ENCODE results near the gene SNCB.

Gene SNCB

GRCh38 chr5:176629853-176630680 lies at the start of gene SNCB, which contains the start of gene EIF4E1B:
TSS of gene SNCB (minus strand) at chr5:176630534. CDS start at chr5:176629654, 880 bp downstream.
TSS of gene EIF4E1B (plus strand) at chr5:176630675. CDS start at chr5:176642788, 12,113 bp downstream.
- no peak for FAIRE-seq

- no peak for FAIRE-seq
These were observed 49.3 kb upstream of the SNCB start for GRCh38 chr5:176679365-176680225.

- FAIRE-seq, result no peak
These were observed 48.2 kb upstream of the SNCB start for GRCh38 chr5:176678584-176678983.

- no peak for FAIRE-seq
These were observed 47.0 kb upstream of the SNCB start for GRCh38 chr5:176677209-176677939.

- FAIRE-seq, result no peak
These were observed 46.1 kb upstream of the SNCB start for GRCh38 chr5:176676361-176676824.

- FAIRE-seq, result no peak
These were observed 45.5 kb upstream of the SNCB start for GRCh38 chr5:176675676-176676360.

- no peak for FAIRE-seq
These were observed 44.5 kb upstream of the SNCB start for GRCh38 chr5:176674799-176675198.

- no peak for FAIRE-seq
These were observed 43.6 kb upstream of the SNCB start for GRCh38 chr5:176673651-176674583.

- no peak for FAIRE-seq
These were observed 41.8 kb upstream of the SNCB start for GRCh38 chr5:176671890-176672747.

GRCh38 chr5:176671399-176671798 lies 41.1 kb upstream of the SNCB start:
- FAIRE-seq, result no peak

DNA sequence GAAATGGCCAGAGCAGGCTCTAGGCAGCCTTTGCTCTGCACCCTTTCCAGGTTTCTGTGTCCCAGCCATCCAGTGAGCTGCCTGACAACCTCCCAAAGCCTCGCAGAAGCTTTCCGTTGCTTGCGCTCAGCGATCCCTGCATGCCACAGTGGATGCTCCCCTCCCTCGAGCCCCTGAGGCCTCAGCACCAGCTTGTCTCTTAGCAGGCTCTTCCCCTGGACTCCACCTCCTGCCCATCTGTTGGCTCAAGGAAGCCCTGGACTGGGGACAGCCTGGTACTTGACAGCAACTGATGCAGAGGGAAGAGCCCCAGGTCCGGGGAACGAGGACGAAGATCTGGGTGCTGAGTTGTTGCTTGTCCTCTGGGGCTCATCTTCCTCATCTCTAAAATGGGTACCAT lies 40.1 kb upstream of the SNCB start:
- no peak for FAIRE-seq

DNA sequence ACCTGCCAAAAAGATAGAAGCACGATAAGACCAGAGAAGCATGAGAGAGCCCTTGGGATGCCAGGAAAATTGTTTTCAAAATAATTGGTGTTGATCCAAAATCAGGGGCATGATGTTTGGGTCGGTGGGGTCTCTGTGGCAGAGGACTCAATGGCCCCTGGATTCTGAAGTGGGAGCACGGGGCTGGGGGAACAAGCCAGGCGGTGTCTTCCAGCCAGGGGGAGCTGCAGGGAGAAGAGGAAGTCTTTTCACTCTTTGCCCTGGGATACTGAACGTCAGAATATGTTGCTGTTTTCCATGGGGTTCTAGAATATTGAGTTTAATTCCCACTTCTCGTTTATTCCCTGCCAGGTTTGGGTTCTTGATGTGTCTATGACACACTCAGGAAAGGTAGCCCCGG lies 37.3 kb upstream of the SNCB start:
- FAIRE-seq, result no peak

DNA sequence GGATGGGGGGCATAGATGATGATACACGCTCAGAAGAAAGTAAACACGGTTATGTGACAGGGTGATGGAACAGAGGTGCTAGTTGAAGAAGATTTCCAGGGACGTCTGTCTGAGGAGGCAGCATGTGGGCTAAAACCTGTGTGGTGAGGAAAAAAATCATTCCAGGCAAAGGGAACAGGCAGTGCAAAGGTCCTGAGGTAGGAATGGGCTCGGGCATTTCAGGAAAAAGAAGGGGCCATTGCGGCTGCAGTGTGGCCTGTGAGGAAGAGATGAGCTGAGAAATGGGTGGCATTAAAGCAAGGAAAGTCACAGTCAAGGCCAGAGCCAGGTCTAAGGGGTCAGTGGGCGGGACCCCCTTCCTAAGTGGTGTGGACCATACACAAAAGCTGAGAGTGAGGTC lies 35.2 kb upstream of the SNCB start:
- no peak for FAIRE-seq

- FAIRE-seq, result no peak
These were observed 34.6 kb upstream of the SNCB start for GRCh38 chr5:176664886-176665285.

GRCh38 chr5:176664479-176664878 lies 34.1 kb upstream of the SNCB start:
- no peak for FAIRE-seq

DNA sequence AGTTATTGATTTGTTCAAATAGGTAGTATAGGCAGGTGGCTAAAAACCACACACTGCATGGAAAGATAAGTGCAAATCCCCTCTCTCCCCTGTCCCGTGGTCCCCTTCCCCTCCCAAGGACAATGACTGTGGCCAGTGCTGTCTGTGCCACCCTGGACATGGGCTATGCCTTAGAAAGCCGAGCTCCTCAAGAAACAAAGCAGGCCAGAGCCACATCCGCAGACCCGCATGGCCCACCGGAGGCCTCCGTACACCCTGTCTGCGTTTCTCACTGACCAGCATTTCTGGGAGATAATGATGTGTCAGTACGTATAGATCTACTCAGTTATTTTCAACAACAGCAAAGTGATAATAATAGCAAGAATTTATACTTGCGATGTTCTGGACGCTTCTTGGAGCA lies 33.2 kb upstream of the SNCB start:
- no peak for FAIRE-seq

DNA sequence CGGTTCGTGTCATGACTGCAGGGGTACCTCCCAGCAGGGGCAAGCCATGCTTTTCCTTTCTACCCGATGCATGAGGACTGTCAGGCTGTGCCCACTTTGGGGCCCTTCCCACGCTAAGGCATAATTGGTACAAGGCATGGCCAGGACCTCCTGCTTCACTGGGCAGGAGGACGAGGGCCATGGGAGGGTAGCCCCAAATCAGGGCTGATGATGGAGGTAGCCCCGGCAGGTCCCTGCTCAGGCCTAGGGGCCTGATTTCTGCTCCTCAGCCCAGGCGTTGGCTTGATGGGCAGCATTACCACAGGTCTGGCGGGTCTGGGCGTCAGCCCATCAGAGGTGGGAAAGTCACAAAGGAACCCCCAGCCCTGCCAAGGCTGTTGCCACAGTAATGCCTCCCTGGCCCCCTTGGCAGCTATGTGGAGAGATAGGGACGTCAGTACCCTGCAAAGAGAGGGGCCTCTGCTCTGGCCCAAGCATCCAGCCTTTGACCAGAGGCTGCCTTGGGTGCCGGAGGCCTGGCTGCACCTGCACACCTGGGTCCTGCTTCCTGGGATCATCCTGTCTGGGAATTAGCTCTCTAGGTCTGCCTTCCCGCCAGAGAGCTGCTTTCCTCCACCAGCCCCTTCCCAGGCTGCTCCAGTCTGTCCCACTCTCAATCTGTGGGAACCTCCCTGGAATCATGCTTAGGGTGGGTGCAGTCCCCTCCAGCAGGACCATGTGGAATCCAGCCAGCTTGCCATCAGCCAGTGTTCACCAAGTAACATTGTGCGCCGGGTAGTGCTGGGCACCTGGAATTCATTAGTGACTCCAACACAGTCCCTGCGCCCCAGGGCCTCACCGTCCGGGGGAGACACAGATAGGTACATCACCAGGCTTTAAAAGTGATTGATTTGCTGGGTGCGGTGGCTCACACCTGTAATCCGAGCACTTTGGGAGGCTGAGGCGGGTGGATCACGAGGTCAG lies 32.3 kb upstream of the SNCB start:
- FAIRE-seq, result no peak

DNA sequence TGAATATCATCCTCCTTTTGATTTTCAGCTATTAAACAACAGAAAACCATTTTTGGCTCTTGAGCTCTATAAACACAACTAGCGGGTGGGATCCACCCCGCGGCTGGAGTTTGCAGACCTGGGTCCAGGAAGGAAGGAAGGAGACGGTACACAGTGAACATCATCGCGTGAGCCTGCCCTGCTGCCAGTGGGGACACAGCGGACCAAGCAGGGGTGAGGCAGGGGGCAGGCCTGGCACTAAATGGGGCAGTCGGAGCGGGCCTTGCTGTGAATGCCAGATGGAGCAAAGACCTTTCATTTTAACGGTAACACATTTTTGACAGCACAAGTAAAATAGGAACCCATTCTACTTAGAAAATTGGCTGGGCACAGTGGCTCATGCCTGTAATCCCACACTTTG lies 31.3 kb upstream of the SNCB start:
- no peak for FAIRE-seq

Data from TTC549 (cell line).